GM12878 (cell line): ENCODE measurements around the gene TOX2.

Experiments used
- BACH1 ChIP-seq: fragments of 450-650 bp; IDR thresholded peaks from 2 replicates; pipeline ENCODE4 v1.6.1; 2017; ENCODE audit warnings: mild to moderate bottlenecking, borderline replicate concordance
- BRCA1 ChIP-seq: IDR thresholded peaks from 2 replicates; pipeline ENCODE4 v1.6.1; 2011; ENCODE audit warnings: low read depth, low read length, improper control_type of control experiment
- EZH2 ChIP-seq: IDR thresholded peaks from 2 replicates; pipeline ENCODE4 v1.6.1; 2012; ENCODE audit warnings: low read depth, mild to moderate bottlenecking, control low read depth, inconsistent platforms, low read length, borderline replicate concordance; ENCODE audit not compliant: control insufficient read depth
- TF ChIP-seq, protein P1 (sequence below): IDR thresholded peaks from 2 replicates; pipeline ENCODE4 v1.6.1; 2011; ENCODE audit warnings: borderline replicate concordance, low read depth, mild to moderate bottlenecking, moderate library complexity, mixed read lengths, low read length; ENCODE audit not compliant: insufficient read depth; ENCODE audit errors: extremely low read length

DNA sequence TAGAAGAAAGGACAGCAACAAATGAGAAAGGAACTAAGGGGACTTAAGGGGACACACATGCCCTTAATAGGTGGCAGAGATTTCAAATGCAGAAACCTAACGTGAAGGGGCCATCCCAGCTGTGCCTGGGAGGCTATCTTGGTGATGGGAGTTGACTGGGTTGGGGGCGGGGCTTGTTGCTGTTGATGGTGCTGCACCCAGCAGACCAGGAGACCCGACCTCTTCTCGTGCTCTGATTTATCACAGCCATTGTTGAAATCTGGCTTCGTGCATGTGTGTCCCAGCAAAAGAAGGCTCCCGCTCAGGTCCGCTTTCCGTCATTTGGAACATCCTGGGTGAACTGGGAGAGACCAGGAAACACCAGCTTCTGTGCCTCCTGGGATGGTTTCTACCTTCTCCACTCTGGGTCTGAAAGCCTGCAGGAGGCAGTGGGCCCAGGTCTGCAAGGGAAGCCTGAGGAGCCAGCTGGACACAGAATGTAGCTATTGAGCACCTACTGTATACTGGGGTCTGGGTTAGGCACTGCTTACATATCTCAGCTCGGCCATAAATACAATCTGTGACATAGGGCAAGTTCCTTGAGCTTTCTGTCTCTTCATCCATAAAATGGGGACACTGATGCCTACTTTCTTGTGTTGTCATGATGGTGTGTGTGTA lies 32.1 kb downstream of the TOX2 start:
- TF ChIP-seq BRCA1 (no peak), EZH2 (no peak), BACH1 (no peak)
- TF ChIP-seq, protein P1, sequence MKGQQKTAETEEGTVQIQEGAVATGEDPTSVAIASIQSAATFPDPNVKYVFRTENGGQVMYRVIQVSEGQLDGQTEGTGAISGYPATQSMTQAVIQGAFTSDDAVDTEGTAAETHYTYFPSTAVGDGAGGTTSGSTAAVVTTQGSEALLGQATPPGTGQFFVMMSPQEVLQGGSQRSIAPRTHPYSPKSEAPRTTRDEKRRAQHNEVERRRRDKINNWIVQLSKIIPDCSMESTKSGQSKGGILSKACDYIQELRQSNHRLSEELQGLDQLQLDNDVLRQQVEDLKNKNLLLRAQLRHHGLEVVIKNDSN: no peak
